ENCODE data around the gene CKS2. TPM values are rescaled to one million over a fixed set of nuclear protein-coding genes. Genes with fewer than 3 reads are reported as not detected.
"Not testable (repeated sequence)": the region's sequence is repeated elsewhere in the genome, so short reads cannot be mapped to it uniquely, and the experiment has no call there.

CKS2 gene
- total RNA-seq (1 to 10 TPM; 4.8 to 5.3 TPM), polyA plus RNA-seq (10 to 100 TPM in 1 of 3 donors, 1 to 10 TPM in 2; 7.0 to 13.6 (median 7.8) TPM), total RNA-seq (2.1 to 44.6 (median 6.4) reads per million in 6 experiments)

DNA sequence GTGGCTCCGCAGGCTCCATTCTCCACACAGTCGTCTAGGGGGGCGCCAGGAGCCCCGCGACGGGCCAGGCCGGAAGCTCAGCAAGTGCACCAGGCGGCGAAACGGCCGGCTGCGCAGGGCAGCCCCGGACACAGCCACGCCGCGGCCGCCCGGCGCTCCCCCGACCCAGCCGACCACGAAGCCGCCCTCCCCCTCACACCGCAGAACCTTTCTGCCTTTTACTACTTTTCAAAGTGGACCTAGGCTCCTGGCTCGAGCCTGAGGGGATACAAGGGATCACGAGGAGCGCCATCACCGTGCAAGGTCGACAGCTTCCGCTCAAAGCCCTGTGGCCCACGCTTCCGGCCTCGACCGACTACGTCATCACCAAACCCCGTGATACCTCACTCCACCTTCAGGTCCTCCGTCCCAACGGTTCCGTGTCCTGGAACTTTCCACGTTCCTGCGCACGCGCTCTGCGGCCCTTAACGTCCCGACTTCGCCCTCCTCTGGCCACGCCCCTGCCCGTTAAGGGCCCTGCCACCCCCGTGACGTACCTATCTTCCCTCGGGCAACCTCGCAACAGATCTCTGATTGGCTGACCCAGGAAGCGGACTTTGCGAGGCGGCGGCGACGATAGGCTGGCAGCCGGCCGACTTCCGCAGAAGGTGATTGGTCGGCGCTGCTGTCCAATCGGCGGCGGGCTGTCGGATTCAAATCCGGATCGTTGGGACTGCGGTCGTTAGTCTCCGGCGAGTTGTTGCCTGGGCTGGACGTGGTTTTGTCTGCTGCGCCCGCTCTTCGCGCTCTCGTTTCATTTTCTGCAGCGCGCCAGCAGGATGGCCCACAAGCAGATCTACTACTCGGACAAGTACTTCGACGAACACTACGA, at the start of gene CKS2:
Gene CKS2, plus strand, starts transcription at position 721 of the 871 bp plus-strand sequence. Its CDS starts 98 bp downstream, at position 819.
- peak; percentile 95 to 100 (median 100) for DNase-seq
- POLR2A ChIA-PET = interaction anchor here (0.6 to 2.9 kb wide), 7 partner anchors 9 to 298 kb away, joined by 3 to 29 read pairs (median 4); partner anchors contain the start of gene SECISBP2
- peak within 1 kb of the TSS; percentile 97 to 100 (median 100) for H3K27ac Mint-ChIP-seq
- peak within 1 kb of the TSS; percentile 90 to 97 (median 96) for H3K4me3 Mint-ChIP-seq
- H3K9me3 Mint-ChIP-seq = no peaks in the 10 kb centered on the region
- peaks cover 0 to 6% (median 0%) of the 10 kb centered on the region in 3 donors for H3K36me3 Mint-ChIP-seq
- H3K4me1 Mint-ChIP-seq = peaks cover 4 to 49% (median 22%) of the 10 kb centered on the region in 4 donors
- H3K27me3 Mint-ChIP-seq = peaks cover 0 to 4% (median 0%) of the 10 kb centered on the region in 5 donors
- peak; percentile 88 for ATAC-seq

DNA sequence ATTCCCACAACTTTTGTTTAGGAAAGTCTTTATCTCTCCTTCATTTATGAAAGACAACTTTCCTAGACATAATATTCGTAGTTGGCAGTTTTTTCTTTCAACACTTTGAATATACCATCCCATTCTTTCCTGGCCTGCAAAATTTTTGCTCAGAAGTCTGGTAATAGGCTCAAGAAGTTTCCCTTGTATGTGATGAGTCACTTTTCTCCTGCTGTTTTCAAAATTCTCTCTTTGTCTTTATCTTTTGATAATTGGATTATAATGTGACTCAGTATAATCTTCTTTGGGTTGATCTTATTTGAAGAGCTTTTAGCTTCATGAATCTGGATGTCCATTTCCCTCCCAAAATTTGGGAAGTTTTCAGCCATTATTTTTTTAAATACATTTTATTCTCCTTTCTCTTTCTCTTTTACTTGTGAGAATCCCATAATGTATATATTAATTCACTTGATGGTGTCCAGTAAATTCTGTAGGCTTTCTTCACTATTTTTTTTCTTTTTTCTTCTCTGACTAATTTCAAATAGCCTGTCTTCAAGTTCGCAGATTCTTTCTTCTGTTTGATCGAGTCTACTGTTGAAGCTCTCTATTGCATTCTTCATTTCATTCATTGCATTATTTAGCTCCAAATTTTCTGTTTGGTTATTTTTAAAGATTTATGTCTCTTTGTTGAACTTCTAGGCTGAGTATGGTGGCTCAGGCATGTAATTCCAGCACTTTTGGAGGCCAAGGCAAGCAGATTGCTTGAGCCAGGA, 37.3 kb upstream of the CKS2 start:
- Mint-ChIP-seq H3K4me3 (no peak overlapping the region), H3K36me3 (peaks cover 0 to 34% (median 20%) of the 10 kb centered on the region in 3 donors), H3K27me3 (peaks cover 0 to 12% (median 4%) of the 10 kb centered on the region in 5 donors), H3K4me1 (peaks cover 10 to 17% (median 14%) of the 10 kb centered on the region in 4 donors), H3K27ac (no peak overlapping the region), H3K9me3 (peaks cover 10 to 45% (median 34%) of the 10 kb centered on the region in 9 donors)
- no peak for DNase-seq
- ATAC-seq = no peak
- POLR2A ChIA-PET = no interaction called here

DNA sequence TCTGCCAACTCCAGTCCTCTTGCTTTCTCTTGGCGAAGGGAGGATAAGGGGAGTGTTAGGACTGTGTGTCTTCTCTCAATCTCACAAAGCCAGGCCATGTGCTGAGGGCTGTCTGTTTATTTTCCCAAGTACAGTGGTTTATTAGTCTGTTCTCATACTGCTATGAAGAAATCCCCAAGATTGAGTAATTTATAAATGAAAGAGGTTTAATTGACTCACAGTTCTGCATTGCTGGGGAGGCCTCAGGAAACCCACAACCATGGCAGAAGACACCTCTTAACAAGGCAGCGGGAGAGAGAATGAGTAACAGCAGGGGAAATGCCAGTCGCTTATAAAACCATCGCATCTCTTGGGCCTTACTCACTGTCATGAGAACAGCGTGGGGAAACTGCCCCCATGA, 36.2 kb upstream of the CKS2 start:
- Mint-ChIP-seq H3K9me3 (peaks cover 10 to 45% (median 34%) of the 10 kb centered on the region in 9 donors), H3K36me3 (peaks cover 0 to 34% (median 20%) of the 10 kb centered on the region in 3 donors), H3K27ac (no peak overlapping the region), H3K4me1 (peaks cover 13 to 24% (median 17%) of the 10 kb centered on the region in 4 donors), H3K4me3 (no peak overlapping the region), H3K27me3 (peaks cover 0 to 12% (median 4%) of the 10 kb centered on the region in 5 donors)
- no peak for DNase-seq
- ATAC-seq = no peak
- POLR2A ChIA-PET = no interaction called here

- ATAC-seq, H3K4me3 Mint-ChIP-seq, DNase-seq, H3K27ac Mint-ChIP-seq, POLR2A ChIA-PET: not testable (repeated sequence)
- peaks cover 0 to 12% (median 4%) of the 10 kb centered on the region in 5 donors for H3K27me3 Mint-ChIP-seq
- peaks cover 13 to 26% (median 18%) of the 10 kb centered on the region in 4 donors for H3K4me1 Mint-ChIP-seq
- H3K9me3 Mint-ChIP-seq = peaks cover 10 to 45% (median 33%) of the 10 kb centered on the region in 9 donors
- H3K36me3 Mint-ChIP-seq = peaks cover 0 to 34% (median 20%) of the 10 kb centered on the region in 3 donors
These were observed 35.0 kb upstream of the CKS2 start for GRCh38 chr9:89276040-89276439.

DNA sequence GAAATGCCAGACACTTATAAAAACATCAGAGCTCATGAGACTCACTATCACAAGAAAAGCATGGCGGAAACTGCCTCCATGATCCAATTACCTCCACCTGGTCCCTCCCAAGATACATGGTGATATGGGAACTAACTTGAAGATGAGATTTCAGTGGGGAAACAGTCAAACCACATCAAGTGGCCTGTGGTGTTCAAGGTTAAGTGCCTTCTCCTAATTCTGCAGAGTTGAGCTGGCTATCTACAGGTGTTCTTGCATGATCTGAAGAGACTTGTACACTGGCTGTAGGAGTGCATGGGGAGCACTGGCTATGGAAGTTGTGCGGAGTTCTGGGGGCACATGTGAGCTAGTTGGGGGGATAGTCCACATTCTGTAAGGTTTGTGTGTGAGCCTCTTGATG, 34.0 kb upstream of the CKS2 start:
- Mint-ChIP-seq H3K9me3 (peaks cover 8 to 38% (median 29%) of the 10 kb centered on the region in 9 donors), H3K36me3 (peaks cover 0 to 29% (median 17%) of the 10 kb centered on the region in 3 donors), H3K27me3 (peaks cover 0 to 9% (median 0%) of the 10 kb centered on the region in 5 donors), H3K4me3 (peak overlapping the region in 8 of 10 donors; percentile 19 to 69 (median 52)), H3K4me1 (peaks cover 13 to 28% (median 18%) of the 10 kb centered on the region in 4 donors), H3K27ac (peak overlapping the region in 5 of 10 donors; percentile 38 to 79 (median 75))
- ATAC-seq (peak; percentile 32 to 50), DNase-seq (peak in 1 of 10 donors; percentile 4)
- POLR2A ChIA-PET = no interaction called here

DNA sequence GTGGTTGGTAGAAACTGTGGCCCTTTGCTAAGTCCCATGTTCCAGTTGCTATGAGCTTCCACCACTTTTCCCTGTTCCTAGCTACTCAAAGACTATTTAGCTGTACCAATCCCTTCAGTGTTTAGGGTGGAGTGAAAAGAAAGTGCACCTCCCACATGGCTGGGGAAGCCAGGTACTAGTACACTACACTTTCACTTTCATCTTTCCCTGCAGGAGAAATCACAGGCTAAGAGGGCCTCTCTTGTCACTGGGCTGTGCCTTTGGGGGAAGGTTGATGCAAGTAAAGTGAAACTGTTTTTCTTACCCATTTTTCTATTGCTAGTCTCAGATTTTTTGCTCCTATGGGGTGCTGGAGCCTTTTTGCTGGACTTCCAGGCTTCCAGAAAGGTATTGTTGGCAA, 33.5 kb upstream of the CKS2 start:
- Mint-ChIP-seq H3K27me3 (peaks cover 0 to 8% (median 0%) of the 10 kb centered on the region in 5 donors), H3K36me3 (peaks cover 0 to 28% (median 17%) of the 10 kb centered on the region in 3 donors), H3K9me3 (peaks cover 8 to 38% (median 28%) of the 10 kb centered on the region in 9 donors), H3K27ac (peak overlapping the region in 5 of 10 donors; percentile 34 to 75 (median 53)), H3K4me1 (peaks cover 13 to 28% (median 18%) of the 10 kb centered on the region in 4 donors), H3K4me3 (peak overlapping the region in 9 of 10 donors; percentile 22 to 69 (median 51))
- peak in 2 of 10 donors; percentile 19 to 28 for DNase-seq
- POLR2A ChIA-PET = no interaction called here
- ATAC-seq = peak; percentile 56 to 65

DNA sequence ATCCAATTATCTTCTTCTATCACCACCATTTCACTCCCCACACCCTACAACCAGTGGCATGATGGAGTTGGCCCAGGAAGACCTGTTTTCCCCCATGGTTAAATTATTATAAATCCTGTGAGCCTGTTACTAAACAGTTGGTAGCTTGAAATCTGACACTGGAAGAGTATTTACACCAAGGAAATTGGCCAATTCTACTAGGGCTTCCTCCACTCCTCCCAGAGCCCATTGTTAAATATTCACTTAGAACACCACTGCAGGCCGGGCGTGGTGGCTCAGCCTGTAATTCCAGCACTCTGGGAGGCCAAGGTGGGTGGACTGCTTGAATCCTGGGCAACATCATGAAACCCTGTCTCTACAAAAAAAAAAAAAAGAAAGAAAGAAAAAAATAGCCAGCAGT, 32.4 kb upstream of the CKS2 start:
- no peak overlapping the region for H3K4me3 Mint-ChIP-seq
- peaks cover 13 to 31% (median 18%) of the 10 kb centered on the region in 4 donors for H3K4me1 Mint-ChIP-seq
- H3K9me3 Mint-ChIP-seq = peaks cover 2 to 27% (median 17%) of the 10 kb centered on the region in 9 donors
- no peak for DNase-seq
- no peak overlapping the region for H3K27ac Mint-ChIP-seq
- peaks cover 0 to 17% (median 12%) of the 10 kb centered on the region in 3 donors for H3K36me3 Mint-ChIP-seq
- POLR2A ChIA-PET = no interaction called here
- H3K27me3 Mint-ChIP-seq = peaks cover 0 to 3% (median 0%) of the 10 kb centered on the region in 5 donors
- no peak for ATAC-seq

- Mint-ChIP-seq H3K9me3 (peaks cover under 1 to 21% (median 10%) of the 10 kb centered on the region in 9 donors), H3K36me3 (peaks cover 0 to 11% (median 6%) of the 10 kb centered on the region in 3 donors), H3K4me1 (peaks cover 13 to 31% (median 18%) of the 10 kb centered on the region in 4 donors), H3K27me3 (peaks cover 0 to 2% (median 0%) of the 10 kb centered on the region in 5 donors), H3K4me3 (no peak overlapping the region), H3K27ac (no peak overlapping the region)
- DNase-seq = peak in 4 of 10 donors; percentile 14 to 29 (median 20)
- POLR2A ChIA-PET = no interaction called here
- ATAC-seq = peak in 1 of 2 donors; percentile 39
These were observed 31.8 kb upstream of the CKS2 start for GRCh38 chr9:89278997-89279739.

DNA sequence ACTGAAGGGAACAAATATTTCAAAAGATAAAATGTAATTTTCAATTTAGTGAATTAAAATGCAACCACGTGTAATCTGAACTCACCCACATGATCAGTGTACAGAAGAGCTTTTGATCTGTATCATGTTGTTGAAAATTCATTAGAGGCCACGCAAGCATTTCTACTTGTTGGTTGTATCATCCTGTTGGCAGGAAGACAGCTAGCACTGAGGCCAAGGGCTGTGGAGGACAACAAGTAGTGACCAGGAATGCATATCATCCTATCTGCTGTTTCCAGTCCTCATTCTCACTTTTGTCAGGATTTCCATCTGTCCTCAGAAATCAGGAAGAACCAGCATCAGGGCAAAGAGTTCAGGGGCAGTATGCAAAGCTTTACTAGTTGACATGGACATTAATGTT, 29.9 kb upstream of the CKS2 start:
- POLR2A ChIA-PET = no interaction called here
- Mint-ChIP-seq H3K4me1 (peaks cover 13 to 31% (median 18%) of the 10 kb centered on the region in 4 donors), H3K4me3 (peak overlapping the region in 4 of 10 donors; percentile 8 to 35 (median 20)), H3K36me3 (peaks cover 0 to 6% (median 0%) of the 10 kb centered on the region in 3 donors), H3K9me3 (peaks cover 0 to 6% (median 2%) of the 10 kb centered on the region in 9 donors), H3K27me3 (peaks cover 0 to 2% (median 0%) of the 10 kb centered on the region in 5 donors), H3K27ac (no peak overlapping the region)
- ATAC-seq = no peak
- no peak for DNase-seq

- ATAC-seq = peak in 1 of 2 donors; percentile 65
- H3K27me3 Mint-ChIP-seq, H3K36me3 Mint-ChIP-seq, H3K9me3 Mint-ChIP-seq, POLR2A ChIA-PET: not testable (repeated sequence)
- Mint-ChIP-seq H3K4me3 (peak overlapping the region in 9 of 10 donors; percentile 14 to 76 (median 51)), H3K27ac (peak overlapping the region in 4 of 10 donors; percentile 12 to 22 (median 16)), H3K4me1 (peaks cover 2 to 18% (median 8%) of the 10 kb centered on the region in 4 donors)
- peak in 1 of 10 donors; percentile 9 for DNase-seq
These were observed 28.6 kb upstream of the CKS2 start for GRCh38 chr9:89282248-89282968.

GRCh38 chr9:89284076-89284475, 26.9 kb upstream of the CKS2 start:
- ATAC-seq = no peak
- Mint-ChIP-seq H3K9me3 (no peaks in the 10 kb centered on the region), H3K27ac (no peak overlapping the region), H3K27me3 (peaks cover 0 to 2% (median 0%) of the 10 kb centered on the region in 5 donors), H3K4me1 (peaks cover 0 to 13% (median 4%) of the 10 kb centered on the region in 4 donors), H3K4me3 (peak overlapping the region in 2 of 10 donors; percentile 27 to 56), H3K36me3 (peaks cover 0 to 9% (median 0%) of the 10 kb centered on the region in 3 donors)
- POLR2A ChIA-PET = no interaction called here
- no peak for DNase-seq
